ENCODE results near the gene RPS21. TPM values are rescaled to one million over a fixed set of nuclear protein-coding genes. Genes with fewer than 3 reads are reported as not detected.
A peak's percentile ranks its signal among the peaks of the same experiment; 100 is the strongest.

Gene RPS21
- total and polyA plus RNA-seq, 4 donors = 965 to 6,824 (median 2,761) TPM

DNA sequence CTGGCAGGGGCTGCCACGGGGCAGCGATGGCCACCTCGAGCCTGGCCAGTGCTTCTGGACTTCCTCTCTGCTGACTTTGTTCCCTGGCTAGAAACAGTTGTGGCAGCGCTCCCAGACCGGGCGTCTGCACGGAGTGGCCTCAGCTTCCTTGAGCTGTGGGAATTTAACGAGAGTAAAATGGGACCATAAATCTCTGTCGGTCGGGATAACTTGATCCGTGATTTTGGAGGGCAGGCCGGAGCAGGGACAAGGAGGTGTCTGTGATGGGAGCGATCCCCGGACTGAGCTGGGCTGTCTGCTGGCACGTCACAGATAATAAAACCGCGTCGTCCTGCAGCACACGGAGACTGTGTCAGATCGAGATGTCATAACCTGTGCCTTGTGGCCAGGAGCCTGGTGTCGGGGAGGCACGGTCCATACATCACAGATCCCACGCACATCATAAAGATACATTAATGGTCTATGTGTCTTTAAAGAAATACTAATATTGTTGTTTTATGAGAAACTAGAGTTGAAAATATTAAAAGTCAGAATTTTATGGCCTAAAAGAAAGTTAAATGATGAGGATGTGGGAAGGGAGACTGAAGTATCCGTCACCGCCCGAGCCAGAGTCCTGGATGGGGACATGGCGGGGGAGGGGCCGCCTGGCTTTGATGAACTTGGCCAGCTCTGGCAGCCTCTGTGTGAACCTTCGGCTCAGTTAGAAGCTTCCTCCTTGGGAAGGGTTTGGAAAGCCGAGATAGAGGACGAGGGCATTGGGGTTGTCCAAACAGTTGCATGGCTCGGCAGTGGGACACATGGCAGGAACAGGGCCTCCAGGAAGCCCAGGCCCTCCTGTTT, 47.0 kb downstream of the RPS21 start:
- Histone ChIP-seq H3K4me1 (ENCODE audit: control insufficient read depth in 1 of 2, insufficient read depth in 2 of 2, low read length in 2 of 2) (no peaks in the 10 kb centered on the region), H3K4me3 (ENCODE audit: low read length in 2 of 2) (no peak overlapping the region), H3K27ac (ENCODE audit: low read depth in 1 of 2, low read length in 2 of 2) (no peak overlapping the region), H3K27me3 (ENCODE audit: control insufficient read depth in 1 of 2, insufficient read depth in 2 of 2, low read length in 1 of 2) (no peaks in the 10 kb centered on the region), H3K36me3 (ENCODE audit: control insufficient read depth in 1 of 2, insufficient read depth in 2 of 2, low read length in 1 of 2) (no peaks in the 10 kb centered on the region), H3K9me3 (ENCODE audit: control insufficient read depth, low read length) (no peaks in the 10 kb centered on the region)
- peak; percentile 61 for ATAC-seq (ENCODE audit: low FRiP score)
- intact Hi-C loops (cut with DNase I) = no loop called here
- DNase-seq = peak in 1 of 2 donors; percentile 70
- 3 to 4% methylated on average over 32 of the region's 32 CpGs for WGBS, 2 donors

DNA sequence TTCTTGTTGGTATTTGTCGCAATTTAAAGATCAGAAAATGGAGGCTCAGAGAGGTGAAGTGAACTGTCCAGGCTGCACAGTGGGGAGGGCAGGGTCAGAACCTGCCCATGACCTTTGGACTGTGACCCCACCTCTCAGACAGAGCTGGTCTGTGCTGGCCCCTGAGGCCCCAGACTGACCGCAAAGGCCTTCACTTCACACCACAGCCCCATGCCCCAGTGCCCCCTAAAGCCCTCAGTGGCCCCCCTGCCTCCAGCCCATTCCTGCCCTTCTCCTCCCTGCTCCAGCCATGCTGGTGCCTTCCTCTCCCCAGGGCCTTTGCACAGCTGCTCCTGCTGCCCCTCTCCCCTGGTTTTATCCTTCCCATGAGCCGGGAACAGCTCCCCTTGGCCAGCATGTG, 49.8 kb downstream of the RPS21 start:
- no peaks in the 10 kb centered on the region for H3K36me3 ChIP-seq (ENCODE audit: control insufficient read depth in 1 of 2, insufficient read depth in 2 of 2, low read length in 1 of 2)
- H3K4me1 ChIP-seq (ENCODE audit: control insufficient read depth in 1 of 2, insufficient read depth in 2 of 2, low read length in 2 of 2) = no peaks in the 10 kb centered on the region
- WGBS, 2 donors = 96 to 100% methylated on average over 3 of the region's 3 CpGs
- H3K27me3 ChIP-seq (ENCODE audit: control insufficient read depth in 1 of 2, insufficient read depth in 2 of 2, low read length in 1 of 2) = no peaks in the 10 kb centered on the region
- no peak overlapping the region for H3K4me3 ChIP-seq (ENCODE audit: low read length in 2 of 2)
- intact Hi-C loops (cut with DNase I) = no loop called here
- H3K27ac ChIP-seq (ENCODE audit: low read depth in 1 of 2, low read length in 2 of 2) = no peak overlapping the region
- H3K9me3 ChIP-seq (ENCODE audit: control insufficient read depth, low read length) = no peaks in the 10 kb centered on the region
- ATAC-seq (ENCODE audit: low FRiP score) (no peak), DNase-seq (no peak)

DNA sequence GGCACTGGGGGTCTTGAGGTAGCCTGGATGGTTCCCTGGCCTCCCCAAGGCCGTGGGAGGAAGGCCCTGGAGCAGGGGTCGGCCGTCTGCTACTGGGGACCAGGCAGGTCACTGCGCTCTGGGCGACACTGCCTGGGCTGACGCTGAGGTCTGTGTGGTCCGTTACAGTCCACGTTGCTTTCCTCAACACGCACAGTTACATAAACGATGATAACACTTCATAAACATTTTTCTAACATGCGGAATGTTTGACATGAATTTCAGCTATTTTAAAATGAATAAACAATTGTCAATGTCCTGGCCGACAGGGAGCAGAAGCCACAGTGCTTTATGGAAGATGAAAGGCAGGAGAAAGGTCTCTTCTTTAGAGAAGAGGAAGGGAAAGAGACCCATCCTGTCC, 50.6 kb downstream of the RPS21 start:
- WGBS, 2 donors = 31 to 41% methylated on average over 12 of the region's 12 CpGs
- H3K36me3 ChIP-seq (ENCODE audit: control insufficient read depth in 1 of 2, insufficient read depth in 2 of 2, low read length in 1 of 2) = no peaks in the 10 kb centered on the region
- H3K27ac ChIP-seq (ENCODE audit: low read depth in 1 of 2, low read length in 2 of 2) = no peak overlapping the region
- H3K4me1 ChIP-seq (ENCODE audit: control insufficient read depth in 1 of 2, insufficient read depth in 2 of 2, low read length in 2 of 2) = no peaks in the 10 kb centered on the region
- H3K9me3 ChIP-seq (ENCODE audit: control insufficient read depth, low read length) = no peaks in the 10 kb centered on the region
- H3K4me3 ChIP-seq (ENCODE audit: low read length in 2 of 2) = no peak overlapping the region
- intact Hi-C loops (cut with DNase I) = no loop called here
- H3K27me3 ChIP-seq (ENCODE audit: control insufficient read depth in 1 of 2, insufficient read depth in 2 of 2, low read length in 1 of 2) = no peaks in the 10 kb centered on the region
- DNase-seq (no peak), ATAC-seq (ENCODE audit: low FRiP score) (no peak)

DNA sequence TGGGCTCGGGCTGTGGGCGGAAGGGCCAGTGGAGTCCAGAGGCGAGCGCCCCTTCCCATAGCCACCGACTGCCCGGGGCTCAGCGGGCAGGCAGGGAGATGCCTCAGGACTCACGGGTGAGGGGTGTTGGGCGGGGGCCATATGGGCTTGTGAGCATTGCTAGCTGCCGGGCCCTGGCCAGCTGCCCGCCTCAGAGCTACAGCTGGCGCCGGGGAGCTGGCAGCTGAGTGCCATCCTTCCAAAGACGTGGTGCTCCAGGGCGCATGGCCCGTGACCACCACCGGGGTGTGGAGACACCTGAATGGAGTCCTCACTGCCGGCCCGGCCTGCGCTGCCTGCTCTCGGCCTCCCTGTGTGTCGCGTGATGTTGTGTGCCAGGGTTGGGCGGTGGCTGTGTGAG, 51.0 kb downstream of the RPS21 start:
- Histone ChIP-seq H3K9me3 (ENCODE audit: control insufficient read depth, low read length) (no peaks in the 10 kb centered on the region), H3K4me1 (ENCODE audit: control insufficient read depth in 1 of 2, insufficient read depth in 2 of 2, low read length in 2 of 2) (no peaks in the 10 kb centered on the region), H3K27me3 (ENCODE audit: control insufficient read depth in 1 of 2, insufficient read depth in 2 of 2, low read length in 1 of 2) (no peaks in the 10 kb centered on the region), H3K4me3 (ENCODE audit: low read length in 2 of 2) (no peak overlapping the region), H3K27ac (ENCODE audit: low read depth in 1 of 2, low read length in 2 of 2) (no peak overlapping the region), H3K36me3 (ENCODE audit: control insufficient read depth in 1 of 2, insufficient read depth in 2 of 2, low read length in 1 of 2) (no peaks in the 10 kb centered on the region)
- DNase-seq = no peak
- no peak for ATAC-seq (ENCODE audit: low FRiP score)
- WGBS, 2 donors = 13 to 22% methylated on average over 21 to 24 of the region's 24 CpGs
- intact Hi-C loops (cut with DNase I) = no loop called here

Other genes with a start within 250 kb of the RPS21 start
- gene PSMA7, start 243.7 kb upstream of the RPS21 start, total RNA-seq = 100 to 1,000 TPM; 136 to 176 TPM
- gene PSMA7, start 243.7 kb upstream of the RPS21 start, polyA plus RNA-seq = 100 to 1,000 TPM; 235 to 259 TPM
- gene SS18L1, start 243.3 kb upstream of the RPS21 start, total RNA-seq = 10 to 100 TPM; 12.1 to 19.1 TPM
- 10 to 100 TPM in 1 of 2 donors, 1 to 10 TPM in 1; 4.9 to 10.1 TPM for gene SS18L1, start 243.3 kb upstream of the RPS21 start, polyA plus RNA-seq
- gene MTG2, start 204.1 kb upstream of the RPS21 start, total RNA-seq = 10 to 100 TPM; 24.6 to 33.3 TPM
- gene MTG2, start 204.1 kb upstream of the RPS21 start, polyA plus RNA-seq = 10 to 100 TPM in 1 of 2 donors, 1 to 10 TPM in 1; 5.3 to 55.3 TPM
- not detected for gene HRH3, start 166.8 kb upstream of the RPS21 start, total RNA-seq
- not detected for gene HRH3, start 166.8 kb upstream of the RPS21 start, polyA plus RNA-seq
- gene OSBPL2, start 148.6 kb upstream of the RPS21 start, total RNA-seq = 10 to 100 TPM; 58.0 to 71.3 TPM
- gene OSBPL2, start 148.6 kb upstream of the RPS21 start, polyA plus RNA-seq = 10 to 100 TPM; 16.2 to 27.8 TPM
- 10 to 100 TPM; 56.1 to 61.8 TPM for gene ADRM1, start 84.1 kb upstream of the RPS21 start, total RNA-seq
- 10 to 100 TPM; 41.4 to 80.9 TPM for gene ADRM1, start 84.1 kb upstream of the RPS21 start, polyA plus RNA-seq
- gene LAMA5, start 19.8 kb upstream of the RPS21 start, total RNA-seq = 100 to 1,000 TPM; 361 to 395 TPM
- gene LAMA5, start 19.8 kb upstream of the RPS21 start, polyA plus RNA-seq = 100 to 1,000 TPM in 1 of 2 donors, 10 to 100 TPM in 1; 52.2 to 345 TPM
- gene CABLES2, start 20.2 kb downstream of the RPS21 start, total RNA-seq = 1 to 10 TPM; 3.0 to 4.2 TPM
- 1 to 10 TPM; 1.8 to 2.1 TPM for gene CABLES2, start 20.2 kb downstream of the RPS21 start, polyA plus RNA-seq
- gene RBBP8NL, start 40.4 kb downstream of the RPS21 start, total RNA-seq = not detected
- 1 to 10 TPM in 1 of 2 donors, not detected in 1; 1.6 TPM for gene RBBP8NL, start 40.4 kb downstream of the RPS21 start, polyA plus RNA-seq
- 1 to 10 TPM in 1 of 2 donors, under 1 TPM in 1; 0.16 to 1.6 TPM for gene GATA5, start 88.9 kb downstream of the RPS21 start, total RNA-seq
- gene GATA5, start 88.9 kb downstream of the RPS21 start, polyA plus RNA-seq = 1 to 10 TPM in 1 of 2 donors, under 1 TPM in 1; 0.28 to 3.5 TPM